Kidney (tissue), 14 donors: ENCODE results near the gene EIF4A3. TPM values are rescaled to one million over a fixed set of nuclear protein-coding genes. Genes with fewer than 3 reads are reported as not detected.

Source experiments
- DNase-seq, 5 donors: peaks; one replicate each; pipeline ENCODE4 v3.0.0-alpha.2; 2013 to 2020
- FAIRE-seq: peaks from 2 replicates; lab custom pipeline; 2012; peaks lifted over from hg19 to GRCh38; lab: Jason Lieb, UNC
- H3K27ac ChIP-seq, 2 donors: one replicate each; pipeline ENCODE4 v1.7.0; 2013; ENCODE audit warnings: low read depth in 2 of 2, low read length in 2 of 2, inconsistent platforms in 1 of 2
- H3K27me3 ChIP-seq: one replicate; pipeline ENCODE4 v1.7.1; 2013; ENCODE audit warnings: low read length, inconsistent platforms; ENCODE audit not compliant: control insufficient read depth, insufficient read depth
- H3K36me3 ChIP-seq, 3 donors: one replicate each; pipeline versions ENCODE4 v1.7.0 to v1.7.1; 2013; ENCODE audit warnings: low read length in 3 of 3, control low read depth in 1 of 3, inconsistent platforms in 1 of 3; ENCODE audit not compliant: insufficient read depth in 3 of 3, control insufficient read depth in 2 of 3
- H3K4me1 ChIP-seq, 3 donors: one replicate each; pipeline versions ENCODE4 v1.7.0 to v1.7.1; 2013; ENCODE audit warnings: low read length in 3 of 3, inconsistent platforms in 1 of 3, low read depth in 1 of 3; ENCODE audit not compliant: control insufficient read depth in 2 of 3, insufficient read depth in 2 of 3
- H3K4me3 ChIP-seq, 3 donors: one replicate each; pipeline versions ENCODE4 v1.7.0 to v1.8.1; 2013; ENCODE audit warnings: low read length in 3 of 3, control low read depth in 1 of 3, inconsistent platforms in 1 of 3
- H3K9ac ChIP-seq, 3 donors: one replicate each; pipeline versions ENCODE4 v1.7.0 to v1.7.1; 2013; ENCODE audit warnings: low read length in 3 of 3, control low read depth in 1 of 3, inconsistent platforms in 1 of 3
- H3K9me3 ChIP-seq, 3 donors: one replicate each; pipeline versions ENCODE4 v1.7.0 to v1.7.1; 2013; ENCODE audit warnings: low read length in 3 of 3, control low read depth in 1 of 3, inconsistent platforms in 1 of 3; ENCODE audit not compliant: control insufficient read depth in 2 of 3, insufficient read depth in 1 of 3
- CTCF ChIP-seq: IDR thresholded peaks from 3 replicates; pipeline ENCODE4 v1.5.1; 2012; ENCODE audit warnings: mild to moderate bottlenecking, moderate library complexity, borderline replicate concordance; ENCODE audit not compliant: insufficient read depth; ENCODE audit errors: extremely low read depth
- intact Hi-C: fragments of 100-400 bp; cut with DNase I; formaldehyde crosslinking; loops from one replicate; pipeline ENCODE4 v1.11.1; 2022
- polyA plus RNA-seq: library from polyadenylated mRNA; stranded (reverse); fragments of 350-450 nt; fragmentation: Illumina TruSeq; extraction: RNeasy Lipid Tissue Mini Kit (QIAGEN cat#74804); gene quantifications from one replicate; pipeline ENCODE4 v1.2.3, GENCODE V29; 2014; ENCODE audit warnings: low read depth, low replicate concordance; ENCODE audit not compliant: insufficient read depth
- total RNA-seq: library from RNA; stranded (reverse); fragmentation: NEBNext Ultra II Directional; extraction: Animal tissue kit (Norgen Biotek cat#: 25700); gene quantifications from one replicate; pipeline ENCODE4 v1.2.1, GENCODE V29; 2021
- donor health status: control.
- donor health status: control.
- donor health status: control.
- donor health status: control.
- donor health status: control.
- donor health status: DM: yes; HTN: yes; CAD: no.
- donor health status: Normal renal cell carcinoma (clear cell type).

EIF4A3 gene
- total and polyA plus RNA-seq, 2 donors from 2014 or later: 63.6 to 75.0 TPM

- DNase-seq (no peak), FAIRE-seq (no peak)
- no peaks in the 10 kb centered on the region for H3K27me3 ChIP-seq
- H3K4me3 ChIP-seq: no peak overlapping the region
- H3K9me3 ChIP-seq: no peaks in the 10 kb centered on the region
- H3K4me1 ChIP-seq: peaks cover 0 to 13% (median 0%) of the 10 kb centered on the region in 3 donors
- no peak overlapping the region for H3K9ac ChIP-seq
- TF ChIP-seq CTCF: no peak
- H3K27ac ChIP-seq: no peak overlapping the region
- H3K36me3 ChIP-seq: peaks cover 15 to 74% (median 55%) of the 10 kb centered on the region in 3 donors
- intact Hi-C loops: no loop called here
Observed at GRCh38 chr17:80141463-80142165, 5.3 kb downstream of the EIF4A3 start.

- no peaks in the 10 kb centered on the region for H3K4me1 ChIP-seq
- H3K27ac ChIP-seq: no peak overlapping the region
- FAIRE-seq (no peak), DNase-seq (no peak)
- H3K36me3 ChIP-seq: peaks cover 15 to 84% (median 64%) of the 10 kb centered on the region in 3 donors
- no peak overlapping the region for H3K9ac ChIP-seq
- TF ChIP-seq CTCF: no peak
- H3K9me3 ChIP-seq: no peaks in the 10 kb centered on the region
- intact Hi-C loops: no loop called here
- no peaks in the 10 kb centered on the region for H3K27me3 ChIP-seq
- H3K4me3 ChIP-seq: no peak overlapping the region
Observed at GRCh38 chr17:80138856-80139426, 8.0 kb downstream of the EIF4A3 start.

GRCh38 chr17:80137131-80137530 lies 9.8 kb downstream of the EIF4A3 start:
- intact Hi-C loops: no loop called here
- no peak for FAIRE-seq
- Histone ChIP-seq H3K4me1 (no peaks in the 10 kb centered on the region), H3K27ac (no peak overlapping the region), H3K4me3 (no peak overlapping the region), H3K27me3 (no peaks in the 10 kb centered on the region), H3K9ac (no peak overlapping the region), H3K9me3 (no peaks in the 10 kb centered on the region), H3K36me3 (peaks cover 14 to 66% (median 58%) of the 10 kb centered on the region in 3 donors)
- TF ChIP-seq CTCF: no peak
- no peak for DNase-seq
